K562 (cell line): ENCODE measurements around the gene RBP7.

Source experiments
- CBX3 ChIP-seq, 2 experiments: IDR thresholded peaks; 1 replicate in 1 of 2; 2 replicates in 1 of 2; pipeline ENCODE4 v1.6.1; 2012; ENCODE audit warnings: inconsistent platforms in 2 of 2, low read length in 2 of 2, borderline replicate concordance in 1 of 2, control low read depth in 1 of 2
- POLR2A ChIP-seq: fragments of 450-650 bp; conservative IDR thresholded peaks from 2 replicates; pipeline ENCODE4 v1.6.1; 2016
- TF ChIP-seq, protein P1 (sequence below): fragments of 450-650 bp; formaldehyde crosslinking; IDR thresholded peaks from 2 replicates; pipeline ENCODE4 v1.4.0; 2020; ENCODE audit warnings: mild to moderate bottlenecking, moderate library complexity
- TF ChIP-seq, protein P2 (sequence below): fragments of 250-450 bp; sonication (Bioruptor Pico); IDR thresholded peaks from 2 replicates; pipeline ENCODE4 v1.5.0; 2021; ENCODE audit warnings: mild to moderate bottlenecking, borderline replicate concordance

DNA sequence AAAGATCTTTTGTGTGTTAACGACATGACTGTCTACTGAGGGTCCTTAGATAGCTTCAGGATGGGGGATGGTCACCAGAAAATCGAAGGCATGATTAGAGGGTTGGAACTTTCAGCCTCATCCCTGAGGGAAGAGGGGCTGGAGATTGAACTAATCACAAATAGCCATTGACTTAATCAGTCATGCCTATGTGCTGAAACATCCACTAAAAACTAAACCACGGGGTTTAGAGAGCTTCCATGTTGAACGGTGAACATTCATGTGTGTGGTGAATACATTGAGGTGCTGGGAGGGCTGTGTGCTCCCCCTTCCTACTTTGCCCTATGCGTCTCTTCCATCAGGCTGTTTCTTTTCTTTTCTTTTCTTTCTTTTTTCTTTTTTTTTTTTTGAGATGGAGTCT lies 17.0 kb downstream of the RBP7 start:
- TF ChIP-seq, protein P1, sequence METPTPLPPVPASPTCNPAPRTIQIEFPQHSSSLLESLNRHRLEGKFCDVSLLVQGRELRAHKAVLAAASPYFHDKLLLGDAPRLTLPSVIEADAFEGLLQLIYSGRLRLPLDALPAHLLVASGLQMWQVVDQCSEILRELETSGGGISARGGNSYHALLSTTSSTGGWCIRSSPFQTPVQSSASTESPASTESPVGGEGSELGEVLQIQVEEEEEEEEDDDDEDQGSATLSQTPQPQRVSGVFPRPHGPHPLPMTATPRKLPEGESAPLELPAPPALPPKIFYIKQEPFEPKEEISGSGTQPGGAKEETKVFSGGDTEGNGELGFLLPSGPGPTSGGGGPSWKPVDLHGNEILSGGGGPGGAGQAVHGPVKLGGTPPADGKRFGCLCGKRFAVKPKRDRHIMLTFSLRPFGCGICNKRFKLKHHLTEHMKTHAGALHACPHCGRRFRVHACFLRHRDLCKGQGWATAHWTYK (CRISPR knock-in tag), result no peak
- no peak for TF ChIP-seq CBX3 (IDR thresholded peaks at IDR 0.05; ENCODE audit: borderline replicate concordance in 1 of 2, low read length in 2 of 2)
- TF ChIP-seq POLR2A, result no peak
- TF ChIP-seq, protein P2, sequence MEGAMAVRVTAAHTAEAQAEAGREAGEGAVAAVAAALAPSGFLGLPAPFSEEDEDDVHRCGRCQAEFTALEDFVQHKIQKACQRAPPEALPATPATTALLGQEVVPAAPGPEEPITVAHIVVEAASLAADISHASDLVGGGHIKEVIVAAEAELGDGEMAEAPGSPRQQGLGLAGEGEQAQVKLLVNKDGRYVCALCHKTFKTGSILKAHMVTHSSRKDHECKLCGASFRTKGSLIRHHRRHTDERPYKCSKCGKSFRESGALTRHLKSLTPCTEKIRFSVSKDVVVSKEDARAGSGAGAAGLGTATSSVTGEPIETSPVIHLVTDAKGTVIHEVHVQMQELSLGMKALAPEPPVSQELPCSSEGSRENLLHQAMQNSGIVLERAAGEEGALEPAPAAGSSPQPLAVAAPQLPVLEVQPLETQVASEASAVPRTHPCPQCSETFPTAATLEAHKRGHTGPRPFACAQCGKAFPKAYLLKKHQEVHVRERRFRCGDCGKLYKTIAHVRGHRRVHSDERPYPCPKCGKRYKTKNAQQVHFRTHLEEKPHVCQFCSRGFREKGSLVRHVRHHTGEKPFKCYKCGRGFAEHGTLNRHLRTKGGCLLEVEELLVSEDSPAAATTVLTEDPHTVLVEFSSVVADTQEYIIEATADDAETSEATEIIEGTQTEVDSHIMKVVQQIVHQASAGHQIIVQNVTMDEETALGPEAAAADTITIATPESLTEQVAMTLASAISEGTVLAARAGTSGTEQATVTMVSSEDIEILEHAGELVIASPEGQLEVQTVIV (CRISPR knock-in tag), result no peak
